CD14-positive monocyte (primary cell): Measurements from ENCODE around the gene SUOX. TPM values are rescaled to one million over a fixed set of nuclear protein-coding genes. Genes with fewer than 3 reads are reported as not detected.
A peak's percentile ranks its signal among the peaks of the same experiment; 100 is the strongest.

Experiments used
- DNase-seq, 3 donors: peaks; one replicate each; pipeline ENCODE4 v3.0.0-alpha.2; 2011 to 2022
- H2AFZ ChIP-seq: 2 replicates; pipeline ENCODE4 v1.6.0; 2012; ENCODE audit warnings: mild to moderate bottlenecking, low read depth, low read length, inconsistent platforms; ENCODE audit not compliant: insufficient read depth, poor library complexity, severe bottlenecking
- H3K27ac ChIP-seq, 2 donors: 1 replicate in 1 of 2; 2 replicates in 1 of 2; pipeline ENCODE4 v1.5.1; 2012 to 2013; ENCODE audit warnings: low read length in 2 of 2, control low read depth in 1 of 2, inconsistent platforms in 1 of 2, low read depth in 1 of 2, mild to moderate bottlenecking in 1 of 2
- H3K27me3 ChIP-seq, 2 donors: one replicate each; pipeline versions ENCODE4 v1.6.0 to v1.6.1; 2011 to 2013; ENCODE audit warnings: low read length in 2 of 2; ENCODE audit not compliant: control insufficient read depth in 2 of 2, insufficient read depth in 2 of 2
- H3K36me3 ChIP-seq, 2 donors: replicated peaks in 1 of 2; 1 replicate in 1 of 2; 2 replicates in 1 of 2; pipeline versions ENCODE4 v1.5.1 to v1.6.1; 2012 to 2013; ENCODE audit warnings: low read length in 2 of 2, control low read depth in 1 of 2, inconsistent platforms in 1 of 2, mild to moderate bottlenecking in 1 of 2; ENCODE audit not compliant: insufficient read depth in 2 of 2, control insufficient read depth in 1 of 2
- H3K4me1 ChIP-seq, 2 donors: 1 replicate in 1 of 2; 2 replicates in 1 of 2; pipeline versions ENCODE4 v1.5.1 to v1.6.1; 2012 to 2013; ENCODE audit warnings: low read length in 2 of 2, control low read depth in 1 of 2, inconsistent platforms in 1 of 2, mild to moderate bottlenecking in 1 of 2, moderate library complexity in 1 of 2; ENCODE audit not compliant: insufficient read depth in 2 of 2, control insufficient read depth in 1 of 2
- H3K4me2 ChIP-seq: replicated peaks from 2 replicates; pipeline ENCODE3; 2012; ENCODE audit warnings: low read length, moderate library complexity, mild to moderate bottlenecking; ENCODE audit not compliant: poor library complexity, severe bottlenecking; ENCODE audit errors: extremely low read depth
- H3K4me3 ChIP-seq, 3 experiments: fragments of 200-600 bp in 1 of 3; sonication (generic) in 1 of 3; replicated peaks in 1 of 3; 1 replicate in 2 of 3; 2 replicates in 1 of 3; pipeline ENCODE4 v1.5.1; 2011 to 2013; ENCODE audit warnings: low read length in 3 of 3, mild to moderate bottlenecking in 3 of 3, control low read depth in 2 of 3, low read depth in 2 of 3, inconsistent platforms in 1 of 3, moderate library complexity in 1 of 3
- H3K79me2 ChIP-seq: 2 replicates; pipeline ENCODE4 v1.6.0; 2012; ENCODE audit warnings: mild to moderate bottlenecking, control low read depth, inconsistent platforms, low read length, moderate library complexity; ENCODE audit not compliant: insufficient read depth
- H3K9ac ChIP-seq: 2 replicates; pipeline ENCODE4 v1.6.0; 2017; ENCODE audit warnings: low read length, mild to moderate bottlenecking; ENCODE audit not compliant: insufficient read depth, poor library complexity, severe bottlenecking
- H3K9me3 ChIP-seq, 2 donors: replicated peaks in 1 of 2; 1 replicate in 1 of 2; 2 replicates in 1 of 2; pipeline versions ENCODE4 v1.5.1 to v1.6.1; 2012 to 2013; ENCODE audit warnings: low read length in 2 of 2, control low read depth in 1 of 2; ENCODE audit not compliant: control insufficient read depth in 1 of 2, insufficient read depth in 1 of 2
- H4K20me1 ChIP-seq: 2 replicates; pipeline ENCODE4 v1.6.0; 2012; ENCODE audit warnings: mild to moderate bottlenecking, low read length, control low read depth, moderate library complexity; ENCODE audit not compliant: insufficient read depth
- H3K27ac Mint-ChIP-seq, 7 donors: one replicate each; pipeline ENCODE4 v1.8.0; 2020; ENCODE audit warnings: mild to moderate bottlenecking in 7 of 7, mixed read lengths in 7 of 7, moderate library complexity in 6 of 7, inconsistent platforms in 2 of 7
- H3K27me3 Mint-ChIP-seq, 3 donors: one replicate each; pipeline ENCODE4 v1.8.0; 2021 to 2022; ENCODE audit warnings: low read depth in 3 of 3, mild to moderate bottlenecking in 3 of 3, mixed read lengths in 3 of 3, moderate library complexity in 3 of 3, inconsistent platforms in 1 of 3
- H3K36me3 Mint-ChIP-seq, 2 donors: one replicate each; pipeline ENCODE4 v1.8.0; 2020; ENCODE audit warnings: mixed read lengths in 2 of 2, inconsistent platforms in 1 of 2, mild to moderate bottlenecking in 1 of 2
- H3K4me1 Mint-ChIP-seq: one replicate; pipeline ENCODE4 v1.8.0; 2020; ENCODE audit warnings: mild to moderate bottlenecking, mixed read lengths
- H3K4me3 Mint-ChIP-seq, 2 donors: one replicate each; pipeline ENCODE4 v1.8.0; 2020; ENCODE audit warnings: mild to moderate bottlenecking in 2 of 2, mixed read lengths in 2 of 2, moderate library complexity in 1 of 2
- H3K9me3 Mint-ChIP-seq, 7 donors: one replicate each; pipeline ENCODE4 v1.8.0; 2020 to 2022; ENCODE audit warnings: mixed read lengths in 7 of 7, mild to moderate bottlenecking in 6 of 7, moderate library complexity in 6 of 7, inconsistent platforms in 2 of 7
- WGBS: methylation state at CpG from one replicate; pipeline ENCODE4 v1.1.5; 2013; ENCODE audit warnings: missing lambda C conversion rate; ENCODE audit not compliant: insufficient coverage; 5-methylcytosine and 5-hydroxymethylcytosine counted together
- intact Hi-C, 2 donors: fragments of 100-400 bp; cut with micrococcal nuclease; formaldehyde crosslinking; loops; one replicate each; pipeline versions ENCODE4 v1.15.0 to v1.15.1; 2023
- polyA plus RNA-seq, 3 donors: library from polyadenylated mRNA; depleted of rRNA in 1 of 3; unstranded in 2 of 3; stranded (reverse) in 1 of 3; fragments of 300-500 nt in 2 of 3; fragments of >200 nt in 1 of 3; fragmentation: Illumina TruSeq in 2 of 3; gene quantifications; 1 replicate in 2 of 3; 2 replicates in 1 of 3; pipeline ENCODE4 v1.2.3, GENCODE V29; 2012 to 2021
- TF ChIP-seq, protein P1 (sequence below): fragments of 200-600 bp; IDR thresholded peaks from one replicate; pipeline ENCODE4 v1.8.0; 2022; ENCODE audit warnings: antibody characterized with exemption, mild to moderate bottlenecking

The SUOX gene
- polyA plus RNA-seq, 3 donors: 9.7 to 17.1 (median 14.4) TPM

DNA sequence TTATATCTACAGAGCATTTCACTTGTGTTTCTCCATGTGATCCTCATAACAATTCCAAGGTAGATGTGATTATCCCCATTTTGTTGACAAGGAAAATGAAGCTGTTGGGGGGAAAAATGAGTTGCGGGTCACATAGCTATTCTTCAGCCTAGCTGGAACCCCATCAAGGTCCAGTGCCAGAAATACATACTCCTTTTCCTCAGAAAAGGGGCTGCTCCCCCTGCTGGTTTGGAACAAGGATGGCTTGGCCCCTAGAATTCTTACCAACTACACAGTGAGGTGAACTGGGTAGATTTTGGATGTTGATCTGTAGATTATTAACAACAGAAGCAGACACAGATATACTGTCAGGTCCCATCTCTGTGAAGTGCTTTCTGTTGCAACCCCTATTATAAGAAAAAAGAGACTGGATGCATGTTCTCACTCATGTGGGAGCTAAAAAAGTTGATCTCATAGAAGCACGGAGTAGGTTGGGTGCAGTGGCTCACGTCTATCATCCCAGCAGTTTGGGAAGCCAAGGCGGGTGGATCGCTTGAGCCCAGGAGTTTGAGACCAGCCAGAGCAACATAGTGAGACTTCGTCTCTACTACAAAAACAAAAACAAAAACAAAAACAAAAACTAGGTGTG, 32.7 kb downstream of the SUOX start:
- Histone ChIP-seq H3K9ac (no peak overlapping the region), H3K27ac (no peak overlapping the region), H3K4me1 (no peaks in the 10 kb centered on the region), H3K9me3 (no peaks in the 10 kb centered on the region), H3K4me2 (no peak overlapping the region), H2AFZ (no peak overlapping the region), H3K27me3 (no peaks in the 10 kb centered on the region), H3K4me3 (no peak overlapping the region), H3K36me3 (peaks cover 25 to 29% of the 10 kb centered on the region in 2 donors), H3K79me2 (no peaks in the 10 kb centered on the region), H4K20me1 (no peaks in the 10 kb centered on the region)
- TF ChIP-seq, protein P1, sequence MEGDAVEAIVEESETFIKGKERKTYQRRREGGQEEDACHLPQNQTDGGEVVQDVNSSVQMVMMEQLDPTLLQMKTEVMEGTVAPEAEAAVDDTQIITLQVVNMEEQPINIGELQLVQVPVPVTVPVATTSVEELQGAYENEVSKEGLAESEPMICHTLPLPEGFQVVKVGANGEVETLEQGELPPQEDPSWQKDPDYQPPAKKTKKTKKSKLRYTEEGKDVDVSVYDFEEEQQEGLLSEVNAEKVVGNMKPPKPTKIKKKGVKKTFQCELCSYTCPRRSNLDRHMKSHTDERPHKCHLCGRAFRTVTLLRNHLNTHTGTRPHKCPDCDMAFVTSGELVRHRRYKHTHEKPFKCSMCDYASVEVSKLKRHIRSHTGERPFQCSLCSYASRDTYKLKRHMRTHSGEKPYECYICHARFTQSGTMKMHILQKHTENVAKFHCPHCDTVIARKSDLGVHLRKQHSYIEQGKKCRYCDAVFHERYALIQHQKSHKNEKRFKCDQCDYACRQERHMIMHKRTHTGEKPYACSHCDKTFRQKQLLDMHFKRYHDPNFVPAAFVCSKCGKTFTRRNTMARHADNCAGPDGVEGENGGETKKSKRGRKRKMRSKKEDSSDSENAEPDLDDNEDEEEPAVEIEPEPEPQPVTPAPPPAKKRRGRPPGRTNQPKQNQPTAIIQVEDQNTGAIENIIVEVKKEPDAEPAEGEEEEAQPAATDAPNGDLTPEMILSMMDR: peak; percentile 70
- Mint-ChIP-seq H3K4me3 (no peak overlapping the region), H3K4me1 (no peaks in the 10 kb centered on the region), H3K9me3 (no peaks in the 10 kb centered on the region), H3K36me3 (peaks cover 36 to 49% of the 10 kb centered on the region in 2 donors), H3K27me3 (peaks cover 0 to 6% (median 0%) of the 10 kb centered on the region in 3 donors), H3K27ac (no peak overlapping the region)
- 100% methylated on average over 3 of the region's 6 CpGs for WGBS
- intact Hi-C loops: loop anchor here in 1 of 2 donors (2.0 to 10.0 kb wide), 2 partner anchors 33 to 285 kb away; partner anchors contain the start of genes GDF11 and SUOX
- peak; percentile 26 to 44 (median 42) for DNase-seq

GRCh38 chr12:56031987-56032386, 34.9 kb downstream of the SUOX start:
- TF ChIP-seq, protein P1: no peak
- no peaks in the 10 kb centered on the region for H3K27me3 ChIP-seq
- no peak overlapping the region for H2AFZ ChIP-seq
- WGBS: 100% methylated on average over 1 of the region's 1 CpG
- intact Hi-C loops: no loop called here
- H3K27ac ChIP-seq: no peak overlapping the region
- H3K9me3 ChIP-seq: no peaks in the 10 kb centered on the region
- no peak overlapping the region for H3K9ac ChIP-seq
- no peaks in the 10 kb centered on the region for H3K79me2 ChIP-seq
- Mint-ChIP-seq H3K9me3 (no peaks in the 10 kb centered on the region), H3K27me3 (peaks cover 0 to 6% (median 0%) of the 10 kb centered on the region in 3 donors), H3K36me3 (peaks cover 30 to 58% of the 10 kb centered on the region in 2 donors), H3K4me1 (no peaks in the 10 kb centered on the region), H3K4me3 (no peak overlapping the region), H3K27ac (no peak overlapping the region)
- no peak overlapping the region for H3K4me3 ChIP-seq
- no peaks in the 10 kb centered on the region for H4K20me1 ChIP-seq
- peaks cover 24 to 35% of the 10 kb centered on the region in 2 donors for H3K36me3 ChIP-seq
- no peak for DNase-seq
- no peaks in the 10 kb centered on the region for H3K4me1 ChIP-seq
- no peak overlapping the region for H3K4me2 ChIP-seq
